Fibroblast of lung (primary cell): ENCODE measurements around the gene BATF.

Experiments used
- CTCF ChIP-seq, 2 donors: IDR thresholded peaks in 1 of 2; conservative IDR thresholded peaks in 1 of 2; 1 replicate in 1 of 2; 2 replicates in 1 of 2; pipeline ENCODE4 v1.5.1; 2011 to 2012; ENCODE audit warnings: low read length in 2 of 2, control low read depth in 1 of 2, inconsistent platforms in 1 of 2, low read depth in 1 of 2, mild to moderate bottlenecking in 1 of 2
- EZH2 ChIP-seq: IDR thresholded peaks from 2 replicates; pipeline ENCODE4 v1.5.1; 2012; ENCODE audit warnings: low read length, control low read depth, mild to moderate bottlenecking; ENCODE audit errors: missing control alignments

GRCh38 chr14:75519826-75520728, 2.2 kb upstream of the BATF start:
- no peak for TF ChIP-seq CTCF (conservative IDR thresholded peaks at IDR 0.05 in 1 of 2, IDR thresholded peaks at IDR 0.05 in 1 of 2; ENCODE audit: low read depth in 1 of 2, low read length in 2 of 2)
- no peak for TF ChIP-seq EZH2
